Measurements from ENCODE around the gene HAP1. TPM values are rescaled to one million over a fixed set of nuclear protein-coding genes. Genes with fewer than 3 reads are reported as not detected.

The HAP1 gene
- total RNA-seq, 4 donors from 2014 or later: 0.22 TPM; not detected in 3

DNA sequence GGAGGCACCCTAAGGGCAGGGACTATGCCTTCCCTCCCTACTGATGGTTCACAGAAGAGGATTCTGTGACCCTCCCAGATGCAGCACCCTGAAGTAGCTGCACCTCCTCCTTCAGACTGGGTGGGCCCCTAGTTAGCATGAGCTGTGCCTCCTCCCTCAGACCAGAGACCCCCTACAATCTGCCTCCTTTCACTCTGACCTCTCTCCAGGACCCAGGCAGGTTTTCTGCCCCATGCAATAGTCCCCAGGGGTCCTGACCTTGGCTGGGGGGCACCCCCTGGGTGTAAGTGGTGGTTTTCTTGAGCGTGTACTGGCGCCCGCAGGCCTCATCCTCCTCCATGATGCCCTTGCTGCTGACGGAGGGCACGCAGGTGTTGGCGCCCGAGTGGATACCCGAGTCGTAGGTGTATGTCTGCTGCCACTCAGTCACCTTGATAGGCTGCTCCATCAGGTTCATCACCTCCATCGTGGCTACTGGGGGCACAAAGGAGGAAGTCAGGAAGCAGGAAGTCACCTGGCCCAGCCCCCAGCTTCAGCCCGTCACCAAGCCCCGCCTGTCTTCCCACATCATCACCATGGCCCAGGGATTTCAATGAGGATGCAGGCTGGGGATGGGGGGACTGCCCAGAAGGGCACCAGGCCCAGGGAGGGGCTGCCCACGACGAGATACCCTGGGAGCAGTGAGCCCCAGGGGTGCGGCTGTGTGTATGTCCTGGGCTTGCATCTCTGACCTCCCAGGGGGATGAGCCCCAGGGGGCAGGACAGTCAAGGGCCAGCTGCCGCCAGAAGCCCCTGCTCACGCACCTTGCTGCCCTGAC is 37.2 kb upstream of the HAP1 start:
- Histone ChIP-seq H3K9me3 (no peaks in the 10 kb centered on the region), H3K27me3 (no peaks in the 10 kb centered on the region), H3K4me1 (peaks cover 43 to 46% of the 10 kb centered on the region in 2 donors), H3K4me3 (no peak overlapping the region), H3K27ac (peak overlapping the region in 1 of 4 donors; percentile 94), H3K36me3 (peaks cover 0 to 51% of the 10 kb centered on the region in 2 donors)
- intact Hi-C loops (cut with DNase I; ENCODE audit: low total_unique reads) (no loop called here), in situ Hi-C loops (cut with MboI; ENCODE audit: low sequenced_read_pairs in 4 of 4) (no loop called here)
- ATAC-seq (no peak), DNase-seq (no peak)
- TF ChIP-seq, protein P1, sequence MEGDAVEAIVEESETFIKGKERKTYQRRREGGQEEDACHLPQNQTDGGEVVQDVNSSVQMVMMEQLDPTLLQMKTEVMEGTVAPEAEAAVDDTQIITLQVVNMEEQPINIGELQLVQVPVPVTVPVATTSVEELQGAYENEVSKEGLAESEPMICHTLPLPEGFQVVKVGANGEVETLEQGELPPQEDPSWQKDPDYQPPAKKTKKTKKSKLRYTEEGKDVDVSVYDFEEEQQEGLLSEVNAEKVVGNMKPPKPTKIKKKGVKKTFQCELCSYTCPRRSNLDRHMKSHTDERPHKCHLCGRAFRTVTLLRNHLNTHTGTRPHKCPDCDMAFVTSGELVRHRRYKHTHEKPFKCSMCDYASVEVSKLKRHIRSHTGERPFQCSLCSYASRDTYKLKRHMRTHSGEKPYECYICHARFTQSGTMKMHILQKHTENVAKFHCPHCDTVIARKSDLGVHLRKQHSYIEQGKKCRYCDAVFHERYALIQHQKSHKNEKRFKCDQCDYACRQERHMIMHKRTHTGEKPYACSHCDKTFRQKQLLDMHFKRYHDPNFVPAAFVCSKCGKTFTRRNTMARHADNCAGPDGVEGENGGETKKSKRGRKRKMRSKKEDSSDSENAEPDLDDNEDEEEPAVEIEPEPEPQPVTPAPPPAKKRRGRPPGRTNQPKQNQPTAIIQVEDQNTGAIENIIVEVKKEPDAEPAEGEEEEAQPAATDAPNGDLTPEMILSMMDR (IDR thresholded peaks at IDR 0.05 in 4 of 5, conservative IDR thresholded peaks at IDR 0.05 in 1 of 5): no peak
- TF ChIP-seq POLR2A (IDR thresholded peaks at IDR 0.05): no peak

DNA sequence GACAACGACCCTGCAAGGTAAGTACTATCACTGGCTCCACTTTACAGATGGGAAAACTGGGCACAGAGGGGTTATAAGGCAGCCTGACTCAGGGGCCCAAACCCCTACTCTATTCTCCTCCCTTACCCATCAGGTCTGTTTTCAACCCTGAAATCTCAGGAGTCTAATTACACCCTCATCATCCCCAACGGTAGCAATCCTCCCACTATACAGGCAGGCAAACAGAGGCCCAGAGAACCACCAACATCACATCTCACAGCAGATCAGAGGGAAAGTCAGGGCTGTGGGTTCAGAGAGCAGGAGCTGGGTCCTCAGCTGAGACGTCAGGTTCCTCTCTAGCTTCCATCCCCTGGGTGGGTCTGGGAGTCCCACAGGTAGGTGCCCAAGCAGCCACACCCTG is 35.5 kb upstream of the HAP1 start:
- Histone ChIP-seq H3K27me3 (no peaks in the 10 kb centered on the region), H3K27ac (no peak overlapping the region), H3K4me3 (no peak overlapping the region), H3K9me3 (no peaks in the 10 kb centered on the region), H3K4me1 (peaks cover 27 to 29% of the 10 kb centered on the region in 2 donors), H3K36me3 (peaks cover 0 to 67% of the 10 kb centered on the region in 2 donors)
- ATAC-seq: no peak
- intact Hi-C loops (cut with DNase I; ENCODE audit: low total_unique reads): no loop called here
- in situ Hi-C loops (cut with MboI; ENCODE audit: low sequenced_read_pairs in 4 of 4): no loop called here
- DNase-seq: no peak
- TF ChIP-seq, protein P1 (IDR thresholded peaks at IDR 0.05 in 4 of 5, conservative IDR thresholded peaks at IDR 0.05 in 1 of 5): no peak
- no peak for TF ChIP-seq POLR2A (IDR thresholded peaks at IDR 0.05)

GRCh38 chr17:41769346-41769862 is 35.0 kb upstream of the HAP1 start:
- in situ Hi-C loops (cut with MboI; ENCODE audit: low sequenced_read_pairs in 4 of 4) (no loop called here), intact Hi-C loops (cut with DNase I; ENCODE audit: low total_unique reads) (no loop called here)
- Histone ChIP-seq H3K9me3 (no peaks in the 10 kb centered on the region), H3K36me3 (peaks cover 0 to 72% of the 10 kb centered on the region in 2 donors), H3K27me3 (no peaks in the 10 kb centered on the region), H3K4me1 (peaks cover 21 to 24% of the 10 kb centered on the region in 2 donors), H3K4me3 (no peak overlapping the region), H3K27ac (no peak overlapping the region)
- no peak for ATAC-seq
- DNase-seq: no peak
- TF ChIP-seq POLR2A (IDR thresholded peaks at IDR 0.05): no peak
- TF ChIP-seq, protein P1 (IDR thresholded peaks at IDR 0.05 in 4 of 5, conservative IDR thresholded peaks at IDR 0.05 in 1 of 5): no peak

DNA sequence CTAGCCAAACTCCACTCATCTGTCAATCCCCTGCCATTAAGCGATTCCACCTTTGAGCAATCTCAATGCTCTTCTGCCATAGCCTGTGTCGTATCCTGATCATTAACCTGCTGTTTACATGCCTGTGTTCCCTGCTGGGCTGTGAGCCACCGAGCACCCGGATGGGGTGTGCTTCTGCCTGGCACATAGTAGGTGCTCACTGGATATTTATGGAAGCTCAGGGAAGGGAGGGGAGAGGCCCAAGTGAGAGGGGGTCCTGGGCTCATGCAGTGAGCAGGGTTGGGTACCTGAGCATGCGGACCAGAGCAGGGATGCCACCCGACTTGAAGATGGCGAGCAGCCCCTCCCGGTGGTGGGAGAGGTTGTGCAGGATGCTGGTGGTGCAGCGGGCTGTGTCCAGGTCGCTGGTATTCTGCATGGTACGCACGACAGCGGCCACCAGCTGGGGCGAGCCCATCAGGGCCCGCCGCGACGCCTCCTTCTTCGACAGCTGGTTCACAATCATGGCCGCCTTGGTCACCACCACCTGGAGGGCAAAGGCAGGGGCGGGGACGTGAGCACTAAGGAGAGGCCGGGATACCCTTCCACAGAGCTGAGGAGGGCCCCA is 34.3 kb upstream of the HAP1 start:
- DNase-seq (no peak), ATAC-seq (no peak)
- intact Hi-C loops (cut with DNase I; ENCODE audit: low total_unique reads): no loop called here
- Histone ChIP-seq H3K4me1 (peaks cover 15 to 17% of the 10 kb centered on the region in 2 donors), H3K36me3 (peaks cover 0 to 74% of the 10 kb centered on the region in 2 donors), H3K27me3 (no peaks in the 10 kb centered on the region), H3K4me3 (no peak overlapping the region), H3K9me3 (no peaks in the 10 kb centered on the region), H3K27ac (no peak overlapping the region)
- TF ChIP-seq, protein P1 (IDR thresholded peaks at IDR 0.05 in 4 of 5, conservative IDR thresholded peaks at IDR 0.05 in 1 of 5): no peak
- TF ChIP-seq POLR2A (IDR thresholded peaks at IDR 0.05): no peak
- in situ Hi-C loops (cut with MboI; ENCODE audit: low sequenced_read_pairs in 4 of 4): no loop called here
